ENCODE data around the gene LRRC73.

DNA sequence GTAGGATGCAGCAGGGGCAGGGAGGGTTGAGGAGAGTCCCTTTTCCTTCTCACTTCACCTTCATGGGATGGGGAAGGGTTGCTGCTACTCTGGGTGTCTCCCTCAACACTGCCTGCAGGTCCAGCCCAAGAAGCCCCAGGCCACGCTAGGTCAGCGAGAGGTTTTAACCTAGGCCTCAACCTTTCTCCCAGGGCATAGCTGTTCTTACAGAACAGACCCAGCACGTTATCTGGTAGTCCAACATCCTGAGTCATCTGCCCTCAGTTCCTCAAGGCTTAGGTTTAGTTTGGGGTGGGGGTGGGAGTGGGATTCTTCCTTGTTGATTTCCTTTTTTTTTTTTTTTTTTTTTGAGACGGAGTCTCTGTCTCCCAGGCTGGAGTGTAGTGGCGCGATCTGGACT lies 15.8 kb downstream of the LRRC73 start:
- no peak for TF ChIP-seq CTCF (IDR thresholded peaks at IDR 0.05)
- TF ChIP-seq EP300 (IDR thresholded peaks at IDR 0.05): no peak
- TF ChIP-seq POLR2A (IDR thresholded peaks at IDR 0.05): no peak
